AG09309 (cell line): Measurements from ENCODE around the gene LDLRAD4.

Source experiments
- DNase-seq: peaks from one replicate; pipeline ENCODE4 v3.0.0-alpha.2; 2010; ENCODE audit warnings: low read depth
- H3K4me3 ChIP-seq: 2 replicates; pipeline ENCODE4 v1.5.1; 2011; ENCODE audit warnings: mild to moderate bottlenecking, low read depth, low read length, moderate library complexity; ENCODE audit not compliant: control insufficient read depth
- TF ChIP-seq, protein P1 (sequence below): IDR thresholded peaks from 2 replicates; pipeline ENCODE4 v1.5.1; 2011; ENCODE audit warnings: mild to moderate bottlenecking, low read depth, low read length, inconsistent platforms; ENCODE audit not compliant: insufficient read depth, control insufficient read depth; ENCODE audit errors: missing control alignments

The LDLRAD4 gene

DNA sequence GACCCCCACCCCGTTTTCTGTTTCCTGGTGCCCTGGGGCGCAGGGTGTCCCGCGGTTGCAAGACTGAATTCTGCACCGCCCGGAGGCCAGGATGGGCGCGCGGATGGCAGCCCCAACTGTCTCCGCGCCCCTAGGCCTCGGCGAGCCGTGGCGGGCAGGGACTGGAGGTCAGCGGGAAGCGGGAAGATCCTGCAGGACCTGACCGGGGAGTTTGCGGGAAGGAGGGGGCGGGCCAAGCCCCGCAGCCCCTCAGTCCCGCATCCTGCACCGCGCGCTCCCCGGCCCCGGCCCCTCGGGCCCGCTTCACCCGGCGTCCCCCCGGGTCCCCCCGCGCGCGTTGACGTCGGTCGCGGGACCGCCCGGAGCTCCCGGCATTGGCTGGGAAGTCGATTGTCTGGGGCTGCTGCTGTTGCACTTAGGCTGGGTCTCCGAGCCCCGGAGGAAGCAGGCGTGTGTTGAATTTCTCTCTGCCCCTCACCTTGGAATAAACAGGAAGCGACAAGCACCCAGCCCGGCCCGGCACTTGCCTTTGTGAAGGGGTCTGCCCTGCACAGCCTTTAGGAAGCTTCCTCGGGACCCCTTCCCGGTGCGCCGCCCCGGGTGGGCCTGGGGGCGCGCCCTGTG is at the start of gene LDLRAD4:
LDLRAD4 (plus strand) TSS at position 393 of the 624 bp plus-strand sequence.
- 0 out of 2 replicates have a peak within 1 kb of the TSS, but pooled peaks have one; percentile 2 for H3K4me3 ChIP-seq
- DNase-seq: no peak
- TF ChIP-seq, protein P1, sequence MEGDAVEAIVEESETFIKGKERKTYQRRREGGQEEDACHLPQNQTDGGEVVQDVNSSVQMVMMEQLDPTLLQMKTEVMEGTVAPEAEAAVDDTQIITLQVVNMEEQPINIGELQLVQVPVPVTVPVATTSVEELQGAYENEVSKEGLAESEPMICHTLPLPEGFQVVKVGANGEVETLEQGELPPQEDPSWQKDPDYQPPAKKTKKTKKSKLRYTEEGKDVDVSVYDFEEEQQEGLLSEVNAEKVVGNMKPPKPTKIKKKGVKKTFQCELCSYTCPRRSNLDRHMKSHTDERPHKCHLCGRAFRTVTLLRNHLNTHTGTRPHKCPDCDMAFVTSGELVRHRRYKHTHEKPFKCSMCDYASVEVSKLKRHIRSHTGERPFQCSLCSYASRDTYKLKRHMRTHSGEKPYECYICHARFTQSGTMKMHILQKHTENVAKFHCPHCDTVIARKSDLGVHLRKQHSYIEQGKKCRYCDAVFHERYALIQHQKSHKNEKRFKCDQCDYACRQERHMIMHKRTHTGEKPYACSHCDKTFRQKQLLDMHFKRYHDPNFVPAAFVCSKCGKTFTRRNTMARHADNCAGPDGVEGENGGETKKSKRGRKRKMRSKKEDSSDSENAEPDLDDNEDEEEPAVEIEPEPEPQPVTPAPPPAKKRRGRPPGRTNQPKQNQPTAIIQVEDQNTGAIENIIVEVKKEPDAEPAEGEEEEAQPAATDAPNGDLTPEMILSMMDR: no peak

DNA sequence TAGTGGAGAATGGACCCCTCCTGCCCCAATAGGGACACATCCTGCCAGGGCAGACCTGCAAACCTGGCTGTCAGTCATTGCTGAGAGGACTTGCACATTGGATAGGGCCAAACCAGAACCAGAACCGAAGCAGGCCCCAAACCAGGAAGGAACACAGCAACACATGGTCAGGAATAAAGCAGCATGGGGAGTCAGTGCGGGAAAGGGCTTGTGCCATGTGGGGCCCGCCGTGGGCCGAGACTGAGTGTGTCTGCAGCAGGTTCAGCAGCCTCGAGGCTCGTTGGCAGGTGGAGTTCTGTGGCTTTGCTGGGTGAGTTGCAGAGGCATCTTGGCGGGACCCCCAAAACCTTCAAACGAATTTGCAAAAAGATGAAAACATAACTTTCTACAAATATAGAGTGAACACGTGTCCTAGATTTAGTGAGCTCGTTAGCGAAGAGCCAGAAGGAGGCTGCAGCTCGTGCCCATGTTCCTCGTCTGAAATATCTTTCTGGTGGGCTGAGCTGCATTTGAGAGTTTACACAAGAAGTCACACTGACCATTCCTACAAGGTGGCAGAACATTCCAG is 44.9 kb upstream of the LDLRAD4 start:
- TF ChIP-seq, protein P1: no peak
- no peak overlapping the region for H3K4me3 ChIP-seq
- DNase-seq: no peak

DNA sequence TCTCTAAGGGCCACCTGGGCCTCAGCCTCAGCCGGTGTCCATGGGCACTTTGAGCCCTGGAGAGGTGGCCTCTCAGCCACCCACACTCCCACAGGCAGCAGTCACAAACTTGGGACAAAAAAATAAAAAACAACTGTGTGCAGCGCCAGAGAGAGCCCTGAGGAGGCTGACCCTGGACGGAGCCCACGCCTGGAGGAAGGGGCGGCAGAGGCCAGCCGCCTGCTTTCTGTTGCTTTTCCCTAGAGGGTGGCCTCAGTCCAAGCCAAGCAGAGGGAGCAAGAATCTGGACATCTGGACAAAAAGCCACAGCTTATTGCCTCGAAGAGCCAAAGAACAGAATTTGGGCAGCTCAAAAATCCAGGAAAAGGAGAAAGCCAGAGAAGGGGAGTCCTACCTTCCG is 43.3 kb upstream of the LDLRAD4 start:
- TF ChIP-seq, protein P1: no peak
- no peak for DNase-seq

DNA sequence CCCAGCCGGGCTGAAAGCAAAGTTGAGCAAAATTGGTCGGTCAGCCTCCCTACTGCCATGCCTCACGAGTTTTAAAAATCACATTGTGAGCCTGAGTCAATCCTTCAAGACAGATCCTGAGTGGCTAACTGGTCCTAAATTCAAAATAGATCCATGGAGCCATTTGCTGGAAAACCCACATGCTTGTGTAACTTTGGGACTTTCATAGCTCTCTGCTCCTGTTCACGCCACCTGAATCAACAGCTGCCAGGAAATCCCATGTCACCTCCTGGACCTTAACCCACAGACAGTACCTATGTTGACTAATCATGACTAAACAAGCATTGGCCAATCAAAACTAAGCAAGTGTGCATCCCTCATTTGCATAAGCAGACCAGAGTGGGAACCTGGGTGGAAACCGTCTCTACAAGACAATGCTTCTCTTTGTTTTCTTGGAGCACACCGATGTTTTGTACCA is 42.8 kb upstream of the LDLRAD4 start:
- TF ChIP-seq, protein P1: no peak
- no peak for DNase-seq
- H3K4me3 ChIP-seq: no peak overlapping the region

More for the DNA sequence above, 43.3 kb upstream of the LDLRAD4 start:
- no peak overlapping the region for H3K4me3 ChIP-seq

DNA sequence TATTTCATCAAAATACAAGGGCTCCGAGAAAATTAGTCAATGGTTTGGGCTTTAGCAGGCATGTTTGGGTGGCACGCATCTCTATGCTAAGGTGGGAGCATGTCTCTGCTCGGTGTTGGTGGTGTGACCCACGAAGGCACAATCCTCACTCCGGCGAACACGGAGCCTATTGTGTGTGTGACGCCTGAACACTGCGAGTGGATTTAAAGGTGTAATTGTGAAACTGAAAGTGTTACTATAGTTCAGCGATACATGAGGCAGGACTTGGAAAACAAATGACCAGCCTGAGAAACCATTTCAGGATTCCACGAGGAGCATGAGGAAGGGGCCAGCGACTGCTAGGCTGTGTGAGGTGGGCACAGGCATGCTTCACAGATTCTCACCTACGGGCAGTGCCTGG is 41.7 kb upstream of the LDLRAD4 start:
- DNase-seq: no peak
- no peak overlapping the region for H3K4me3 ChIP-seq

DNA sequence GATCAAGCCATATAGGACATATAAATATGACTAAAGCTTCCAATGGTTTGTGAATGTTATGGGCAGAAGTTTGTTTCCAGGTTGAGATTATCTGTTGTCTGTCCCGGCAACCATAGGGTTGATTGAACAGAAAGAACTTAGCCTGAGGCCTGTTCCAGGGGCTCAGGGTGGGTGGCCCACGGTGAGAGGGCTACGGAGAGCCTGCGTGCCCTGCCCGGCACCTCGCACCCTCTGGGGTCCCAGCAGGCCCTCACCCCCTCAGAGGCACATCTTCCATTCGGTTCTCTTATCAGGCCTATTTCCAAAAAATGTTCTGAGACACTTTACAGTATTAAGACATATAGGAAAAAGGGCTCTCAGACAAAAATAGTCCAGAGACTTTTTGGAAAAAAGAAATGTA is 40.4 kb upstream of the LDLRAD4 start:
- no peak for DNase-seq
- TF ChIP-seq, protein P1: no peak

More for the DNA sequence above, 41.7 kb upstream of the LDLRAD4 start:
- TF ChIP-seq, protein P1: no peak

More for the DNA sequence above, 40.4 kb upstream of the LDLRAD4 start:
- no peak overlapping the region for H3K4me3 ChIP-seq
